IPS-15b (cell line): ENCODE data around the gene GLP1R.

Experiments used
- H3K27me3 ChIP-seq: one replicate; pipeline ENCODE4 v1.6.1; 2013; ENCODE audit warnings: low read length; ENCODE audit not compliant: control insufficient read depth, insufficient read depth
- H3K36me3 ChIP-seq: one replicate; pipeline ENCODE4 v1.6.1; 2013; ENCODE audit warnings: low read length; ENCODE audit not compliant: control insufficient read depth, insufficient read depth
- H3K4me1 ChIP-seq: one replicate; pipeline ENCODE4 v1.6.1; 2013; ENCODE audit warnings: mild to moderate bottlenecking, low read length; ENCODE audit not compliant: control insufficient read depth, insufficient read depth
- H3K4me3 ChIP-seq: one replicate; pipeline ENCODE4 v1.5.1; 2013; ENCODE audit warnings: low read depth, low read length
- H3K9ac ChIP-seq: one replicate; pipeline ENCODE4 v1.6.1; 2013; ENCODE audit warnings: low read depth, mild to moderate bottlenecking, low read length
- H3K9me3 ChIP-seq: one replicate; pipeline ENCODE4 v1.6.1; 2013; ENCODE audit warnings: mild to moderate bottlenecking, low read length; ENCODE audit not compliant: control insufficient read depth, insufficient read depth

The GLP1R gene

DNA sequence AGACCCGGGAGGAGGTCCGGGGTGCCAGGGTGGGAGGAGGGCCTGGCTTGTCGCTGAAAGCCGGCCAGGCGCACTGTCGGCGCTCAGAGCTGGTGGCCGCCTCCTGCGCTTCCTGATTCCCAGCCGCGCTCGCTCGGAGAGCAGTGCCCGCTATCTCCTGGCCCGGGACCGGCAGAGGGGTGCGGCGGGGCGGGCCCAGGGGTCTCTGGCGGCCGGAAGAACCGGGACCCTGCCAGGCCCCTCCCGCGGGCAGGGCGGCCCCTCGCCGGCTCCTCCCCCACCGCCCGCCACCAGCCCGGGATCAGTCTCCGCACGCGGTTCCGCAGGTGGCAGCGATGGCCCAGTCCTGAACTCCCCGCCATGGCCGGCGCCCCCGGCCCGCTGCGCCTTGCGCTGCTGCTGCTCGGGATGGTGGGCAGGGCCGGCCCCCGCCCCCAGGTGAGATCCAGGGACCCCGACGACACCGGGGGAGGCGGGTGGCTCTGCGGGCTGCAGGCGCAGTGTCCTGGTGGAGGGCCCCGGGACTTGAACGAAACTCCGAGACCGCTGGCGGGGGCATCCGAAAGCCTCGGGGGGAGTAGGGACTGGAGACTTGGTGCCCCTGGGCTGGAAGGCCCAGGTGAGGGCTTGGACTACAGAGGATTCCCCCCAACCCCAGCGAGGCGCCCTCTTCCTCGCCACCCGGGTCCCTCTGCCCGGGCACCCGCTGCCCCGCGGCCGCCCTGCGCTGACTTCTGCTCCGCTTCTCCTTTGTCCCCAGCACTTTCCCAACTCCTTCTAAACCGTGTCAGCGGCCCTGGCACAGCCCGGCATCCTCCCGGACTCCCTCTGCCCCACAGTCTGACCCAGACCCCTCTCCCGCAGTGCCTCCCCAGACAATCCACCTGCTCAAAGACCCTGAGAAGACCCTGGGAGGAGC lies at the start of gene GLP1R:
Gene GLP1R (plus strand): TSS at position 301 of the 919 bp plus-strand sequence. CDS start 60 bp downstream, at position 361.
- H3K4me1 ChIP-seq, result peaks cover 2% of the 10 kb centered on the region
- no peaks in the 10 kb centered on the region for H3K9me3 ChIP-seq
- peaks cover 38% of the 10 kb centered on the region for H3K27me3 ChIP-seq
- peak within 1 kb of the TSS; percentile 52 for H3K4me3 ChIP-seq
- peak within 1 kb of the TSS; percentile 79 for H3K9ac ChIP-seq
- H3K36me3 ChIP-seq, result no peaks in the 10 kb centered on the region

DNA sequence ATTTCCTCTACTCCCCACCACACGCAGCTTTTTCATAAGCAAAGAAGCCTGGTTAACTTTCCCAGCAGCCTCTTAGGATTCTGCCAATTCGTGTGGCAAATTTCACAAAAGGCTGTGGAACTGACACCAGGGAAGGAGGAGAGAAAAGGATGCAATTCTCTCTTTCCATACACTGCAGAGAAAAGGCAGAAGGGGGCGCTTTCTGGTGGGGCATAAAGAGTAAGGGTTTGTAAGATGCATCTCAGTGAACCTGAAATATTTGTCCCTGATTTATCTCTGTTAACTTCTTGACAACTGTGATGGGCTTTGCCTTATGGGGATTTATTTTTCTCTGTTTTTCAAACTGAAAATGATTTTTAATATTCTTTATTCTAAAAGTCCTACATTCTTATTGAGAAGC lies 45.5 kb upstream of the GLP1R start:
- H3K4me1 ChIP-seq, result no peaks in the 10 kb centered on the region
- no peaks in the 10 kb centered on the region for H3K9me3 ChIP-seq
- H3K4me3 ChIP-seq, result no peak overlapping the region
- no peak overlapping the region for H3K9ac ChIP-seq
- no peaks in the 10 kb centered on the region for H3K27me3 ChIP-seq
- H3K36me3 ChIP-seq, result no peaks in the 10 kb centered on the region

DNA sequence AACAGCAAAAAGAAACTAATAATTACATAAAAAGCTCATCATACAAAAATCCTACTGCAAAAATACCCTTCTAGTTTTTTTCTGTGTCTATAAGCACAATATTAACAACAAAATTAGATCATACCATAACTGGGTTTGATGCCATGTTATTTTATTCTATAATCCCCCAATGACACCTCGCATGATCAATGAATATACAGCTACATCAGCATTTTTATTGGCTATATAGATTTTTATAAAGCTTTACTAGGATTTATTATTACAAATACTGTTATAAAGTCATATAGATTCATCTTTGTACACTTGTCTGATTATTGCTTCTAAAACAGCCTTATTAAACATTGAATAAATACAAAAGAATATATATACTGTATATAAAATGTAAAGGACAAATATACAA lies 45.1 kb upstream of the GLP1R start:
- Histone ChIP-seq H3K4me1 (no peaks in the 10 kb centered on the region), H3K9ac (no peak overlapping the region), H3K27me3 (no peaks in the 10 kb centered on the region), H3K4me3 (no peak overlapping the region), H3K36me3 (no peaks in the 10 kb centered on the region), H3K9me3 (no peaks in the 10 kb centered on the region)

DNA sequence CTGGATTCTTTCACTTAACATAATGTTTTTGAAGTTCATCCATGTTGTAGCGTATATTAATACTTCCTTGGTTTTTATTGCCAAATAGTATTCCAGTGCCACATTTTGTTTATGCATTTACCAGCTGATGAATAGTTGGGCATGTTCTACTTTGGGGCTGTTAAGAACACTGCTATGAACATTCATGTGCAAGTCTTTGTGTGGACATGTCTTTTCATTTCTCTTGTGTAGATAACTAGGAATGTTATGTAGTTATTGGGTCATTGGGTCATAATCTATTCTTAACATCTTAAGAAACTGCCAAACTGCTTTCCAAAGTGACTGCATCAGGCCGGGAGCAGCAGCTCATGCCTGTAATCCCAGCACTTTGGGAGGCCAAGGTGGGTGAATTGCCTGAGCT lies 43.8 kb upstream of the GLP1R start:
- H3K27me3 ChIP-seq, result no peaks in the 10 kb centered on the region
- no peak overlapping the region for H3K4me3 ChIP-seq
- no peaks in the 10 kb centered on the region for H3K4me1 ChIP-seq
- no peaks in the 10 kb centered on the region for H3K36me3 ChIP-seq
- no peak overlapping the region for H3K9ac ChIP-seq
- no peaks in the 10 kb centered on the region for H3K9me3 ChIP-seq

- Histone ChIP-seq H3K9me3 (no peaks in the 10 kb centered on the region), H3K4me3 (no peak overlapping the region), H3K36me3 (no peaks in the 10 kb centered on the region), H3K9ac (no peak overlapping the region), H3K27me3 (no peaks in the 10 kb centered on the region), H3K4me1 (no peaks in the 10 kb centered on the region)
Observed at GRCh38 chr6:39005774-39006173, 42.8 kb upstream of the GLP1R start.

GRCh38 chr6:39007575-39007974 lies 41.0 kb upstream of the GLP1R start:
- H3K4me3 ChIP-seq, result no peak overlapping the region
- no peak overlapping the region for H3K9ac ChIP-seq
- no peaks in the 10 kb centered on the region for H3K4me1 ChIP-seq
- no peaks in the 10 kb centered on the region for H3K36me3 ChIP-seq
- H3K9me3 ChIP-seq, result no peaks in the 10 kb centered on the region
- peaks cover 3% of the 10 kb centered on the region for H3K27me3 ChIP-seq

DNA sequence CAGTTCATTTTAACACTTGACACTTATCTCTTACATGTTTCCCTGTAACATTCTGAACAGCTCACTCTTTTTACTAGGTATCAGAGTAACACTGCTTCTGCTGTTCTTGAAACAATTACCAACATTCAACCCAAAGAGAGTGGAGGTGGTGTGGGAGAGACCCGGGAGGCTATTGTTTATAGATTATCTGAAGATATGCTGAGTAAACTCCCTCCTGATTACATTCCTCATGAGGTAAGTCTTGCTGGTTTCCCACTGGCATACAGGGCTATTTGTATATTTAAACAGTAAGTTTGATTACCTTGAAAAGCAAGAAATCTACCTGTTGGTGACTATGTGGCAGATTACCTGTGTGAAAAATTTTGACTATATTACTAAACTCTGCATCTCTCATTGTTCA lies 39.8 kb upstream of the GLP1R start:
- Histone ChIP-seq H3K27me3 (peaks cover 3% of the 10 kb centered on the region), H3K36me3 (no peaks in the 10 kb centered on the region), H3K9me3 (no peaks in the 10 kb centered on the region), H3K9ac (no peak overlapping the region), H3K4me1 (no peaks in the 10 kb centered on the region), H3K4me3 (no peak overlapping the region)

GRCh38 chr6:39009476-39009875 lies 39.1 kb upstream of the GLP1R start:
- Histone ChIP-seq H3K27me3 (peaks cover 3% of the 10 kb centered on the region), H3K4me3 (no peak overlapping the region), H3K9ac (no peak overlapping the region), H3K36me3 (no peaks in the 10 kb centered on the region), H3K9me3 (no peaks in the 10 kb centered on the region), H3K4me1 (no peaks in the 10 kb centered on the region)

GRCh38 chr6:39016839-39017546 lies 31.6 kb upstream of the GLP1R start:
- H3K27me3 ChIP-seq, result peaks cover 10% of the 10 kb centered on the region
- H3K9me3 ChIP-seq, result no peaks in the 10 kb centered on the region
- no peaks in the 10 kb centered on the region for H3K36me3 ChIP-seq
- H3K4me1 ChIP-seq, result no peaks in the 10 kb centered on the region
- H3K9ac ChIP-seq, result no peak overlapping the region
- no peak overlapping the region for H3K4me3 ChIP-seq

GRCh38 chr6:39017547-39017880 lies 31.1 kb upstream of the GLP1R start:
- Histone ChIP-seq H3K27me3 (peaks cover 10% of the 10 kb centered on the region), H3K36me3 (no peaks in the 10 kb centered on the region), H3K9ac (no peak overlapping the region), H3K4me3 (no peak overlapping the region), H3K4me1 (no peaks in the 10 kb centered on the region), H3K9me3 (no peaks in the 10 kb centered on the region)

DNA sequence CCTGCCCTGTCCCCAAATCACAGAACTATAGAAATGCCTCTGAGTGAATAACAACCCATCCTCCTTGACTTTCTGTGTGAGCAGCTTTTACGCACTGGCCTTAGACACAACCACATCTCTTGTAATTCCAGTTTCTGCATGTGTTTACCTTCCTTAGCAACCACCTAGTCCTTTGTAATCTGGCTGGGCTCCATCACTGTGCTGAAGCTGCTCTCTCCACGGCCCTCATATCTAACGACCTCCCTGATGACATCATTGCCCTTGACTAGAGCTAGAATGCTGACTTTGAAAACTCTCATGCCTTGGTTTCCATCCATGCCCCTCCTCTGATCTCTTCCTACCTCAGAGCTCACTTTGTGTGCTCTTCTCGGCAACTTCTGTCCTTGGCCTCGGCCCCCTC lies 30.5 kb upstream of the GLP1R start:
- Histone ChIP-seq H3K9me3 (no peaks in the 10 kb centered on the region), H3K36me3 (no peaks in the 10 kb centered on the region), H3K4me1 (no peaks in the 10 kb centered on the region), H3K4me3 (no peak overlapping the region), H3K27me3 (peaks cover 10% of the 10 kb centered on the region), H3K9ac (no peak overlapping the region)

GRCh38 chr6:39020136-39020535 lies 28.4 kb upstream of the GLP1R start:
- H3K36me3 ChIP-seq, result no peaks in the 10 kb centered on the region
- H3K9me3 ChIP-seq, result no peaks in the 10 kb centered on the region
- no peak overlapping the region for H3K4me3 ChIP-seq
- H3K27me3 ChIP-seq, result peaks cover 10% of the 10 kb centered on the region
- H3K9ac ChIP-seq, result no peak overlapping the region
- no peaks in the 10 kb centered on the region for H3K4me1 ChIP-seq
